ENCODE measurements around the gene DAZAP1.

The DAZAP1 gene

DNA sequence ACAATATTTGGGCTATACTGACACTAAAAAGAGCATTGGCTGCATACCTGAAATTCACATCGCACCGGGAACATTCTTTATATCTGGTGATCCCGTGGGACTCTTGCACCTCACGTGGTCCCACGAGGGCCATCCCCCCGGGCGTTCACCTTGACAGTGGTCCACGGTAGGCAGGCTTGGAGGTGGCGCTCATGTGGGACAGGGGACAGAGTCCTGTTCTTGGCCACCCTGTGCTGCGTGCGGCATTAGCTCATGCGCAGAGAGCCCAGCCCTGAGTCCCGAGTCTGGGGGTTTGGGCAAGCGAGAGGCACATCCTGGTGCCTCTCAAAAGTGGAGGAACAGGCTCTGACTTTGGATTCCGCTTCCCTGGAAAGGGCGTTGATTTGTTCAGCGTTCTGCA lies 13.5 kb upstream of the DAZAP1 start:
- DNase-seq (ENCODE audit: low read depth in 2 of 2, low spot score in 1 of 2) = no peak

DNA sequence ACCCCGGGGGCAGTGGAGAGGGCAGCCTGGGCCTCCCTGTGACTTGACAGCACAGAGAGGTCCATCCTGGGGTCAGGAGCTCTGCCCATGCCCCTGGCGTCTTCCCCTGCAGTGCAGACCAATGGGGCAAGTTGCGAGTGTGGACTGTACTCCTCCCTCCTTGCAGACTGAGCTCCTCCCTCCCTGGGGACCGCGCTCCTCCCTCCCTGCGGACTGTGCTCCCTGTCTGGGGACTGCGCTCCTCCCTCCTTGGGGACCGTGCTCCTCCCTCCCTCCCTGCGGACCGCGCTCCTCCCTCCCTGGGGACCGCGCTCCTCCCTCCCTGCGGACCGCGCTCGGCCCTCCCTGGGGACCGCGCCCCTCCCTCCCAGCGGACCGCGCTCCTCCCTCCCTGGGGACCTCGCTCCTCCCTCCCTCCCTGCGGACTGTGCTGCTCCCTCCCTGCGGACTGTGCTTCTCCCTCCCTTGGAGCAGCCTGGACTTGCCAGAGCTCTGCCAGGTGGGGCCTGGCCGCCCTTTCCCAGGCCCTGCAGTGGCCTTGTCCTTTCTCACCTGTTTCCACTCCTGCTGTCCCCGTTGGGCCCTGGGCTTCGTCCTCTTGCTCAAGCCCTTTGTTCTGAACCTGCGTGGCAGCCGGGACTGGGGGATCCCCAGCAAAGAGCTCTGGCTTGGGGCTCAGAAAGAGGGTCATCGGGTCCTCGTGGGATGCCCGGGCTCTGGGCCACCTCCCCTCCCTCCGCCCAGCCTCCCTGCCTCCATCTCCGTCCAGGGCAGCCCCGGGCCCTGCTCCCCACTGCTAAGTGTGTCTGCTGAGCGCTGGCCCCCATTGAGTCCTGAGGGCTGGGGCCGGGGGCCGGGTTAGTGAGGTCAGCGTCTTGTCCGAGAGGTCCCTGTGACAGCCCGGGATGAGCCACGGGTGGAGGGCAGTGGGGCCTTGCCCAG lies 12.9 kb upstream of the DAZAP1 start:
- DNase-seq (ENCODE audit: low read depth in 2 of 2, low spot score in 1 of 2) = no peak

DNA sequence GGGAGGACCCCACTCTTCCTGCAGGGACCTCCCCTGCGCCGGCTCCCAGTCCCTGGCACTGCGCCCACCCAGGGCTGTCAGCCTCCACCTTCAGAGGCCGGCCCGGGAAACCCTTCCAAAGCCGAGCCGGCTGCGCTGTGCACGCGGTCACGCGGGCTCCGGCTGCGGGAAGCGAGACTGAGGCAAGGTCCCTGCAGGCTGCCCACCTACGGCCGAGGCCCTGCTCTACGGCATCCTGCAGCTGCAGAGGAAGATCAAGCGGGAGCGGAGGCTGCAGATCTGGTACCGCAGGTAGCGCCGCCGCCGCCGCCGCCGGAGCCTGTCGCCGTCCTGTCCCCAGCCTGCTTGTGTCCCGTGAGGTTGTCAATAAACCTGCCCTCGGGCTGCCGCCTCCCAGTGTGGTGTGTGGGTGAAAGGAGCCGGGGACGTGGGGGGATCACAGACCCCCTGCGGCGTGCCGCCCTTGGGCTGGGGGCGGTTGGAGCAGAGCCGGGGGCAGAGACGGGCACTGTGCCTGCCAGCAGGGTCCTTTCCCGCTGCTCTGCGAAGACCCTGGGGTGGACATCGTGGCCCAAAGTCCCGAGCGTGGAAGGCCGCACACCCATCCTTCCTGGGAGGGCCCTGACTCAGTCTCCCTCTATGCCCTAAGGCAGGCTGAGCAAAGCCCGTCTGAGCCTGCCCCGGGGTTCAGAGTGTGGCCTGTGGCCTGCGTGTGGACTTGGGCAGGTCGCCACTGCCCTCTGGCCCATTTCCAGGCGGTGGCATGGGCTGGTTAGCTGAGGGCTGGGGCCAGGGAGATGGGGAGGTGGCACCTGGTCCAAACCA lies 12.0 kb upstream of the DAZAP1 start:
- no peak for DNase-seq (ENCODE audit: low read depth in 2 of 2, low spot score in 1 of 2)

DNA sequence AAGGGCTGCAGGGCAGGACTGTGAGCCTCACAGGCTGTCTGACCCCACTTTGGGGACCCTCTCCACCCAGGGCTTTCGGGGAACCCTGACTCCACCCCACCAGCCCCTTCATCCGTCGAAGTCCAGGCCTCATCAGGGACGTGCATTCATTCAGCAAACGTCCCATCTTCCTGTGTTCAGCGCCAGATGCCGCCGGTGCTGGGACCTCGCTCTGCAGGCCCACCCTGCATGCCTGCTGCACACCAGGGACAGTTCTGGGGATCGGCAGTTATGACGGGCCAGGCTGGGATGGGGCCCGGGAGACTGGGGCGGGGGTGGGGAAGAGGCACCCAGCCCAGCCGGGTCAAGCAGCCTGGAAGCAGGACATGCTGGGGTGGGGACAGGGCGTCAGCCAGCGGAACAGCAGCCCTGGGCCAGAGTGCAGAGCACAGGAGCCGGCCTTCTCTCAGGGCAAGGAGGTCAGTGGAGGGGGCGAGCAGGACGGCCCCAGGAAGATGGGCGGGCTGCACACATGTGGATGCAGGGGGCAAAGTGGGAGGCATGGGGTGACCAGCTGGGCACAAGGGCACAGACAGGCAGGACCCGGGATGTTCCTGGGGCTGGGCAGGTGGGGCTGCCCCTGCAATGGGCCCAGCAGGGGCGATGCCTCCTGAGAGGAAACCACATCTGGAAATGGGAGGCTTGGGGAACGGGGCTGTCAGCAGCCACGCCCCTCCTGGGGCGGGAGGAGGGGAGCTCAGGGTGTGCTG lies 11.2 kb upstream of the DAZAP1 start:
- no peak for DNase-seq (ENCODE audit: low read depth in 2 of 2, low spot score in 1 of 2)

DNA sequence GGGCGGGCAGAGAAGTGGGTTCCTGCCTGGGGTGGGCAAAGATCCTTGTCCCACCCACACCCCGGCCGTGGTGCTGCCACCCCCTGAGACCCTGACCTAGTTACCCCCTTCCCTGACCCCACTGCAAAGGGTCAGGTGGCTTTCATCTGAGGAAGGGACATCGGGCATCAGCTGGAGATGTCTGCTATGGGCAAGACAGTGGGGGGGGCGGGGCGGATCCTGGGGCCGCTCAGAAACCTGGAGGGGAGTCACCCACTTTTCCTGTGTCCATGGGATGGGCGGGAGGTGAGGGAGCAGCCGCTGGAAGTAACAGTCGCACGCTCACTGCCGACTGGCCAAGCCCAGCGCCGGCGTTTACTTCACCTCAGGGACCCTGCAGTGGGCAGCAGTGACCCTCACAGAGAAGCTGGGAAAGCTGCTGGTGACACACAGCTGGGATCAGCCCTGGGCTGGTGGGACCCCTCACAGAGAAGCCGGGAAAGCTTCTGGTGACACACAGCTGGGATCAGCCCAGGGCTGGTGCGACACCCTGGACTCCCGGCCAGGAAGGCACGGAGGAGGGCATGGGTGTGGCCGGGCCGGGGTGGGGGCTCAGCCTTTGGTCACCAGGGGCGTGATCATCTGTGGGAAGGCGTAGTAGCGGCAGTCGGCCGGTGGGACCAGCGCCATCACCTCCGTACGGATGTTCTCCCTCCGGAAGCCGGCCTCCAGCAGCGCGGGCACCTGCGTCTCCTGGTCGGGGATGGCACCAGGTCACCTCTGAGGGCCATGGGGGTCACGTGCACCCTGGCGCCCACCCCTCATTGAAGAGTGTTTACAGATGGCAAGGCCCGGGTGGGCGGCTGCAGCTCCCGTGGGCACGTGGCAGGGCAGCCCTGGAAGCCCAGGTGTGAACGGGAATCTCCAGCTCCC lies 10.4 kb upstream of the DAZAP1 start:
- no peak for DNase-seq (ENCODE audit: low read depth in 2 of 2, low spot score in 1 of 2)

DNA sequence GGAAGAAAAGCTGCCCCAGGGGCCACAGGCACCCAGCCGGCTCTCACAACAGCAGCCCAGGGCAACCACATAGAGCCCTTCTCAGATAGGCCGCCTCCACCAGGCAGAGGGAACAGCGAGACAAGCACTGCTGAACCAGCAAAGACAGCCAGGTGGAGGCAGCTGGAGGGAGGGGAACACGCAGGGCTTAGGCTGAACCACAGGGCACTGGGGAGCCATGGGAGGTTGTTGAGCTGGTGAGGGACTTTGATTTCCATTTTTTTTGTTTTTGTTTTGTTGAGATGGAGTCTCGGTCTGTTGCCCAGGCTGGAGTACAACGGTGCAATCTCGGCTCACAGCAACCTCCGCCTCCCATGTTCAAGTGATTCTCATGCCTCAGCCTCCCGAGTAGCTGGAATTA lies 9.5 kb upstream of the DAZAP1 start:
- DNase-seq (ENCODE audit: low read depth in 2 of 2, low spot score in 1 of 2) = no peak

GRCh38 chr19:1399079-1399478 lies 8.3 kb upstream of the DAZAP1 start:
- no peak for DNase-seq (ENCODE audit: low read depth in 2 of 2, low spot score in 1 of 2)

DNA sequence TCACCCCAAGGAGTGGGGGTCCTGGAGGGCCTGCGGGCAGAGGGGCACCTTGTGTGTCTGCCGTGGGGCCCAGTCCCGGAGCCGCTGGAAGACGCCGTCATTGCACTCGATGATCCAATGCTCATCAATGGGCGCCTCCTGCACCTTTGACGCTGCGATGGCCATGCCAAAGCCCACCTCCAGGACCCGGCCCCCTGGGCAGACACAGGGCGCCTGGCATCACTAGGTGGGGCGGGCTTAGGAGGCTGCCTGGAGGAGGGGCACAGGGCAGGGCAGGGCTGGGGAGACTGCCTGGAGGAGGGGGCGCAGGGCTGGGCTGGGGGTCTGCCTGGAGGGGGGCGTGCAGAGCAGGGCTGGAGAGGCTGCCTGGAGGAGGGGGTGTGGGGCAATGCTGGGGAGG lies 7.6 kb upstream of the DAZAP1 start:
- no peak for DNase-seq (ENCODE audit: low read depth in 2 of 2, low spot score in 1 of 2)

GRCh38 chr19:1400281-1401137 lies 6.9 kb upstream of the DAZAP1 start:
- no peak for DNase-seq (ENCODE audit: low read depth in 2 of 2, low spot score in 1 of 2)

- DNase-seq (ENCODE audit: low read depth in 2 of 2, low spot score in 1 of 2) = no peak
Observed at GRCh38 chr19:1401138-1401888, 6.1 kb upstream of the DAZAP1 start, which contains the start of gene GAMT. Gene GAMT, minus strand, starts transcription at chr19:1401542. Its CDS starts 66 bp downstream, at chr19:1401476.

- DNase-seq (ENCODE audit: low read depth in 2 of 2, low spot score in 1 of 2) = no peak
Observed at GRCh38 chr19:1401889-1402217, 5.5 kb upstream of the DAZAP1 start.

- no peak for DNase-seq (ENCODE audit: low read depth in 2 of 2, low spot score in 1 of 2)
Observed at GRCh38 chr19:1402411-1403070, 4.8 kb upstream of the DAZAP1 start.

DNA sequence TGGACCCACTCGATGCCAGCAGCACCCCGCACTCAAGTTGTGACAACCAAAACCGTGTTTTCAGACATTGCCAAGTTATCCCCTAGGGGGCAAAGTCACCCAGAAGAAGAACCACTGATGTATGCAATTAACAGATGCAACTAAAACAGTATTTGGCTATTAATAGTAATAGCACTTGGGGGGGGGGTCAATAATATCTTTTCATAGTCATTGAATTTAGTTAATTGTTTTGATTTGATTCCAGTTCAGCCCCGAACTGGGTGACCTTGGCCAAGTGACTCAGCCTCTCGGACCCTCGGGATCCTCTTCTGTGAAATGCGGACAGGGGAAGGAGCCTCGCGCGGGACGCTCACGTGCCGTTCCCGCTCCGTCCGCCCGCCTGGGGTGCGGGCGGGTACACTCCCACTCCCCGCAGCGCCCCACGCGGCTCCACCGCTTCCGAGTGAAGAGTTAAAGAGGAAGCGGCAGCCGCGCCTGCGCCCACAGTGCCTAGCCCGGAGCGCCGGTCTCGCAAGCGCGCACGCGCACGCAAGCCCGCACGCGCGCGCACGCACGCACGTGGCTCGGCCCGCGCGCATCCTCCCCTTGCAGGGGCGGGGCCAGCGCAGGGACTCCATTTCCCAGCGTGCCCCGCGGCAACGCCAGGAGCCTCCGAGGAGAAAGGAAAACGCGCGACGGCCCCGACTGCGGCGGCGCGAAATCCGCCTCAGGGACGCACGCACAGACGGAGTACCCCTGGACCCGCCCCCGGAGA lies 435 bp upstream of the DAZAP1 start:
- peak; percentile 95 to 99 for DNase-seq (ENCODE audit: low read depth in 2 of 2, low spot score in 1 of 2)

- no peak for DNase-seq (ENCODE audit: low read depth in 2 of 2, low spot score in 1 of 2)
Observed at GRCh38 chr19:1408300-1409203, 1.2 kb downstream of the DAZAP1 start.

DNA sequence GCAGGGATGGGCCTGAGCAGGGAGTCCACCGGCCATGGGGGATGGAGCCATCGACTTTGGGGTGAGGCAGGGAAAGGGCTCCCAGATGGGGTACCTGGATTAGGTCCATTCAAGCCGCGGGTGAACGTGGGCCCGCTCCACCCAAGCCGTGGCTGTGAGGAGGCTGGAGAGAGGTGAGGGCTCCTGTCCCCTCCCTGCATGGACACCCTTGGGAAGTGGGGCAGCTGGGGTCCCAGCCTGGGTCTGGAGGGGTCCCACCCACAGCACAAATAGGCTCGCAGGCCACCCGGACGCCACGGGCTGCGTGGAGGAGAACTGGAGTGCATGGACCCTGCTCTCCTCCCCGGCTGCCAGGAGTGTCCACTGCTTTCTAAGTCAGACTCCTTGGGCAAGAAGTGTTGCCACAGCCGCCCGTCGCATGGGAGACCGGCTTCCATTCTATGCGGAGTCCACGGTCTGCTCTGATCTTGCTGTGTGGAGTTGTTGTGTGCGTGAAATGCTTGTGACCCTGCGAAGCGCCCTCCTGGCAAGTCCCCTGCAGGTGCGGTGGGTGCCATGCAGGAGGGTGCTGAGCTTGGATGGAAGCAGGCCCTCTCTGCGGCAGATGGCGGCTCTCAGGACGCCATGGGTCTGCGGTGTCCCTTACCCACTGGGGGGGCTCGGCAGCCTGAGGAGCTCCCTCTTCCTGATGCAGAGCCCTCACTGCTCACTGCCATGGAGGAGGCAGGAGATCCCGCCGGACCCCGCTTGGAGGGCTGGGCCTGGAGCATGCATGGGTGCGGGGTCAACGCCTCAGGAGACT lies 2.0 kb downstream of the DAZAP1 start:
- DNase-seq (ENCODE audit: low read depth in 2 of 2, low spot score in 1 of 2) = no peak
